Endothelial cell (in vitro differentiated cells): ENCODE data around the gene RTCA. TPM values are rescaled to one million over a fixed set of nuclear protein-coding genes. Genes with fewer than 3 reads are reported as not detected.

Experiments
- DNase-seq: peaks from one replicate; pipeline ENCODE4 v3.0.0; 2021; ENCODE audit warnings: low spot score
- H3K27ac Mint-ChIP-seq: one replicate; pipeline ENCODE4 v1.8.0; 2021; ENCODE audit warnings: mixed read lengths, inconsistent platforms; ENCODE audit not compliant: unreplicated experiment
- H3K27me3 Mint-ChIP-seq: one replicate; pipeline ENCODE4 v1.8.0; 2021; ENCODE audit warnings: mild to moderate bottlenecking, moderate library complexity, mixed read lengths, inconsistent platforms; ENCODE audit not compliant: unreplicated experiment
- H3K36me3 Mint-ChIP-seq: one replicate; pipeline ENCODE4 v1.8.0; 2021; ENCODE audit warnings: mild to moderate bottlenecking, low read depth, mixed read lengths, inconsistent platforms; ENCODE audit not compliant: unreplicated experiment
- H3K4me1 Mint-ChIP-seq: one replicate; pipeline ENCODE4 v1.8.0; 2021; ENCODE audit warnings: mild to moderate bottlenecking, mixed read lengths, inconsistent platforms; ENCODE audit not compliant: unreplicated experiment
- H3K4me3 Mint-ChIP-seq: one replicate; pipeline ENCODE4 v1.8.0; 2021; ENCODE audit warnings: mild to moderate bottlenecking, mixed read lengths, inconsistent platforms; ENCODE audit not compliant: unreplicated experiment
- H3K9me3 Mint-ChIP-seq: one replicate; pipeline ENCODE4 v1.8.0; 2021; ENCODE audit warnings: mixed read lengths, inconsistent platforms; ENCODE audit not compliant: unreplicated experiment
- total RNA-seq: library from RNA; stranded (reverse); fragmentation: NEBNext Ultra II Directional; extraction: Animal tissue kit (Norgen Biotek cat#: 25700); gene quantifications from one replicate; pipeline ENCODE4 v1.2.1, GENCODE V29; 2021; ENCODE audit not compliant: unreplicated experiment
- TF ChIP-seq, protein P1 (sequence below): fragments of 200-600 bp; sonication (generic); IDR thresholded peaks from one replicate; pipeline ENCODE4 v1.5.0; 2021; ENCODE audit warnings: antibody characterized with exemption; ENCODE audit not compliant: unreplicated experiment

The RTCA gene
- total RNA-seq, 1 donor from 2014 or later, result 46.3 TPM

DNA sequence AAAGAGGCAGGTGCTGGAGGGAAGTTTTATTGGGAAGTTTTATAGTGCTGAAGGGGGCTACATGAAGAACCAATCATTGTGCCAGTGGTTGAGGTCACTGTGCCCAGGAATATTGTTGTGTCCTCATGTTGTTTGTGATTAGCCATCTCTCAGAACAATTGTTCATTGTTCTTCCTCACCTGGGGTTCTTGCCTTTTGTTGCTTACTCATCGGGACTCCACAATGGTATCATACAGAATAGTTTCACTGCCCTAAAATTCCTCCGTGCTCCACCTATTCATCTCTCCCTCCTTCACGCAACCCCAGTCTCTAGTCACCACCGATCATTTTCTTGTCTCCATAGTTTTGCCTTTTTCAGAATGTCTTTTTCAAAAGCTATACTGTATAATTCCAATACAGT lies 47.4 kb downstream of the RTCA start:
- H3K27me3 Mint-ChIP-seq, result peaks cover 1% of the 10 kb centered on the region
- no peak overlapping the region for H3K27ac Mint-ChIP-seq
- no peaks in the 10 kb centered on the region for H3K36me3 Mint-ChIP-seq
- no peak overlapping the region for H3K4me3 Mint-ChIP-seq
- TF ChIP-seq, protein P1, sequence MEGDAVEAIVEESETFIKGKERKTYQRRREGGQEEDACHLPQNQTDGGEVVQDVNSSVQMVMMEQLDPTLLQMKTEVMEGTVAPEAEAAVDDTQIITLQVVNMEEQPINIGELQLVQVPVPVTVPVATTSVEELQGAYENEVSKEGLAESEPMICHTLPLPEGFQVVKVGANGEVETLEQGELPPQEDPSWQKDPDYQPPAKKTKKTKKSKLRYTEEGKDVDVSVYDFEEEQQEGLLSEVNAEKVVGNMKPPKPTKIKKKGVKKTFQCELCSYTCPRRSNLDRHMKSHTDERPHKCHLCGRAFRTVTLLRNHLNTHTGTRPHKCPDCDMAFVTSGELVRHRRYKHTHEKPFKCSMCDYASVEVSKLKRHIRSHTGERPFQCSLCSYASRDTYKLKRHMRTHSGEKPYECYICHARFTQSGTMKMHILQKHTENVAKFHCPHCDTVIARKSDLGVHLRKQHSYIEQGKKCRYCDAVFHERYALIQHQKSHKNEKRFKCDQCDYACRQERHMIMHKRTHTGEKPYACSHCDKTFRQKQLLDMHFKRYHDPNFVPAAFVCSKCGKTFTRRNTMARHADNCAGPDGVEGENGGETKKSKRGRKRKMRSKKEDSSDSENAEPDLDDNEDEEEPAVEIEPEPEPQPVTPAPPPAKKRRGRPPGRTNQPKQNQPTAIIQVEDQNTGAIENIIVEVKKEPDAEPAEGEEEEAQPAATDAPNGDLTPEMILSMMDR, result no peak
- peaks cover 3% of the 10 kb centered on the region for H3K4me1 Mint-ChIP-seq
- H3K9me3 Mint-ChIP-seq, result no peaks in the 10 kb centered on the region
- DNase-seq, result no peak

DNA sequence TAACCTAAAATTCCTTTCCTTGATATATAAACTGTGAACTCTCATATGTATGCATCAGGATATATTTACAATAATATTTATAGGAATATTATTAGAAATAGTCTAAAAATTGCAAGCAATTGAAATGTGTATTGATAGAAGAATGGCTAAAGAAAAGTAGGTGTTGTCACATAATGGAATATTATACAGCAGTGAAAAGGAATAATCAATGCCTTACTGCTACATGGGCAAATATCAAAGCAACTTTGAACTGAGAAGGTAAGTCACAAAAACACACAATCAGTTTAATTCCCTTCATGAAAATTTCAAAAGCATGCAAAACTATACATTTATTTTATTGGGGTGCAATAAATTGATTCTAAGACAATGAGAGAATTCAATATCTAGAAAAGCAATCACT lies 50.6 kb downstream of the RTCA start:
- DNase-seq, result no peak
- H3K27me3 Mint-ChIP-seq, result peaks cover 3% of the 10 kb centered on the region
- no peak overlapping the region for H3K27ac Mint-ChIP-seq
- no peak overlapping the region for H3K4me3 Mint-ChIP-seq
- H3K9me3 Mint-ChIP-seq, result peaks cover 5% of the 10 kb centered on the region
- TF ChIP-seq, protein P1, result no peak
- H3K36me3 Mint-ChIP-seq, result peaks cover 8% of the 10 kb centered on the region
- peaks cover 3% of the 10 kb centered on the region for H3K4me1 Mint-ChIP-seq

DNA sequence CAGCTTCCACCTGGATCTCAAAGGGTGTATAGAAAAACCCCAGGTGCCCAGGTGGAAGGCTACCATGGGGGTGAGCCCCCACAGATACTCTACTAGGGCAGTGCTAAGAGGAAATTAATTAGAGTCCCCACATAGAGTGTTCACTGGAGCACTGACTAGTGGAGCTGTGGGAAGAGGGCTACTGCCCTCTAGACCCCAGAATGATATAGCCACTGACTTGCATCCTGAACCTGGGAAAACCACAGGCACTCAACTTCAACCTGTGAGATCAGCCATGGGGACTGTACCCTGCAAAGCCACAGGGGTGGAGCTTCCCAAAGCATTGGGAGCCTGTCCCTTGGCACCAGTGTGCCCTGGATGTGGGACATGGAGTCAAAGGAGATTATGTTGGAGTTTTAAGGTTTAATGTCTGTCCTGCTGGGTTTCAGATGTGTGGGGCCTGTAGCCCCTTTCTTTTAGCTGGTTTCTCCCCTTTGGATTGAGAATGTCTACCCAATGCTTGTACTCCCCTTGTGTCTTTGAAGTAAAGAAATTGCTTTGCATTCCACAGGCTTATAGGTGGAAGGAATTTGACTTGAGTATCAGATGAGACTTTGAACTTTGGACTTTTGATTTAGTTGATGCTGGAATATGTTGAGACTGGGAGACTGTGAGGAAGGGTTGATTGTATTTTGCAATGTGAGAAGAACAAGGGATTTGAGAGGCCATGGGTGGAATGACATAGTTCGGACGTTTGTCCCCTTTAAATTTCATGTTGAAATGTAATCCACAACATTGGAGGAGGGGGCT lies 54.5 kb downstream of the RTCA start:
- Mint-ChIP-seq H3K4me1 (no peaks in the 10 kb centered on the region), H3K36me3 (peaks cover 8% of the 10 kb centered on the region), H3K4me3 (no peak overlapping the region), H3K27ac (no peak overlapping the region), H3K27me3 (peaks cover 3% of the 10 kb centered on the region), H3K9me3 (peaks cover 5% of the 10 kb centered on the region)
- no peak for DNase-seq
- TF ChIP-seq, protein P1, result no peak

DNA sequence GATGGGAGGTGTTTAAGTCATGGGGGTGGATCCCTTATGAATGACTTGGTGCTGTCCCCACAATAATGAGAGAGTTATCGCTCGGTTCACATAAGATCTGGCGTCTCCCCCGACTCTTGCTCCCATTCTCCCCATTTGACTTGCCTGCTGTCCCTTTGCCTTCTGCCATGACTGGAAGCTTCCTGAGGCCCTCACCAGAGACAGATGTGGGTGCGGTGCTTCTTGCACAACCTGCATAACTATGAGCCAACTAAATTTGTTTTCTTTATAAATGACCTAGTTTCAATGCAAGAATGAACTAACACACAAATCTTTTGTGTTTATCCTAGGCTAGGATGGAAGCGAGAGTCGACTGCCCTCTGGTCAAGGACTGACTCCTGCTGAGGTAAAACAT lies 55.1 kb downstream of the RTCA start:
- H3K4me1 Mint-ChIP-seq, result no peaks in the 10 kb centered on the region
- peaks cover 3% of the 10 kb centered on the region for H3K27me3 Mint-ChIP-seq
- no peak overlapping the region for H3K4me3 Mint-ChIP-seq
- TF ChIP-seq, protein P1, result no peak
- peaks cover 8% of the 10 kb centered on the region for H3K36me3 Mint-ChIP-seq
- peaks cover 5% of the 10 kb centered on the region for H3K9me3 Mint-ChIP-seq
- no peak overlapping the region for H3K27ac Mint-ChIP-seq
- DNase-seq, result no peak

DNA sequence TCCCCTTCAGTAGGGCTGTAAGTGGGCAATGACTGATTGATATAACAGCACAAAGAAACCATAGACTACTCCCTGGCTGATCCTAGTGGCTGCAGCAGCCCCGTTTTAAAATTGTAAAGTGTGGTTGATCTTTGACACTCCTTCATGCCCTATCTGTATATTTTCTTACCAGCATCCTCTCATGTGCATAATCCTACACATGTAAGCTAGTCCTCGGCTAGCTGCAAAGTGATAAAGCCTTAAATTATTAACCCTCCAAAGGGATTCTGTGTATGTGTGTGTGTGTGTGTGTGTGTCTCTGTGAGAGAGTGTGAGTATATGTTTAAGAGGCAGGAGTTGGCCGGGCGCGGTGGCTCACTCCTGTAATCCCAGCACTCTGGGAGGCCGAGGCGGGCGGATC lies 55.5 kb downstream of the RTCA start:
- Mint-ChIP-seq H3K27ac (no peak overlapping the region), H3K36me3 (peaks cover 8% of the 10 kb centered on the region), H3K4me1 (no peaks in the 10 kb centered on the region), H3K4me3 (no peak overlapping the region), H3K27me3 (peaks cover 3% of the 10 kb centered on the region), H3K9me3 (peaks cover 5% of the 10 kb centered on the region)
- no peak for DNase-seq
- TF ChIP-seq, protein P1, result no peak
